Body of pancreas (tissue), 4 donors: Measurements from ENCODE around the gene DNAAF1.

ENCODE experiments used
- CTCF ChIP-seq, 7 experiments: fragments of 450-650 bp in 4 of 7; fragments of 200-600 bp in 3 of 7; sonication (generic) in 3 of 7; IDR thresholded peaks; one replicate each; pipeline ENCODE4 v1.5.1; 2016 to 2019; ENCODE audit warnings: antibody characterized with exemption in 7 of 7
- POLR2A ChIP-seq, 3 donors: fragments of 450-650 bp; IDR thresholded peaks; one replicate each; pipeline ENCODE4 v1.6.1; 2016; ENCODE audit warnings: antibody characterized with exemption in 3 of 3, mild to moderate bottlenecking in 2 of 3

GRCh38 chr16:84225126-84225525, 80.0 kb downstream of the DNAAF1 start:
- TF ChIP-seq CTCF (IDR thresholded peaks at IDR 0.05) = no peak
- TF ChIP-seq POLR2A (IDR thresholded peaks at IDR 0.05) = no peak
